HG03565 (cell line): ENCODE measurements around the gene PTTG1IP.
"Not testable (repeated sequence)": the region's sequence is repeated elsewhere in the genome, so short reads cannot be mapped to it uniquely, and the experiment has no call there.

Source experiments
- ATAC-seq: cut with Tn5 transposase; IDR thresholded peaks from one replicate; pipeline ENCODE4 v1.9.1; 2021; ENCODE audit warnings: mild to moderate bottlenecking, moderate library complexity; ENCODE audit not compliant: unreplicated experiment

PTTG1IP gene

DNA sequence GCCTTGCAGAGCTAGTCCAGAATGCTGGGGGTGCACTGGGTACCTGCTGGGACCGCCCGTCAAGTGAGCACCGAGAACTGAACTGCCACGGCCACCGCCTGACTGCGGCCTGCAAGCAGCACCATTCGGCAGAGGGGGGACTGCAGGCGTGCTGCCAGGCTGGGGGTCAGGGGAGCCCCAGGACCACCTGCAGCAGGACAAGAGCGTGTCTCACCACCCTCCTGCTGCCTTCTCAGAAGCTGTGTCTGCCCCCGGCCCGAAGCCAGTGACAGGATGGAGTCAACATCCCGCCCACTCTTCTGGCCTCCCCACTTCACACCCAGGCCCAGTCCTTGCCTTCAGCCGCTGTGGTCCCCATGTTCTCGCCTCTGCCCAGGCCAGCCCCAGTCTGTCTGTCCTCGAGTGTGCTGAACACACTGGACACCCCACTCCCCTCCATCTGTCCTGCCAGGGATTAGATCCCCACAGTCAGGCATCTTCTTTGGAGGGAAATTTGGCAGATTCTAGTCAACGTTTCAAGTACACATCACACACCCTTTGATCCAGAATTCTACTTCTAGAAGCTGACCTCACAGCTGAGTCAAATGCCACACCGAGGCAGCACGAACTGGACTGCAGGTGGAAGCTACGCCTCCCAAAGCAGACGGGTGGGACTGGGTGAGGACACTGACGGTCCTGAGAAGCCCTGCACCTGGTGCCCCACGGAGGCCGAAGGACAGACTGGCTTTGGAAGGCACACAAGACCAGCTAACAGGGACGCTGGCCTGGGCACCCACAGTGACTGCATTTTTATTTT, 26.0 kb downstream of the PTTG1IP start:
- ATAC-seq: no peak

DNA sequence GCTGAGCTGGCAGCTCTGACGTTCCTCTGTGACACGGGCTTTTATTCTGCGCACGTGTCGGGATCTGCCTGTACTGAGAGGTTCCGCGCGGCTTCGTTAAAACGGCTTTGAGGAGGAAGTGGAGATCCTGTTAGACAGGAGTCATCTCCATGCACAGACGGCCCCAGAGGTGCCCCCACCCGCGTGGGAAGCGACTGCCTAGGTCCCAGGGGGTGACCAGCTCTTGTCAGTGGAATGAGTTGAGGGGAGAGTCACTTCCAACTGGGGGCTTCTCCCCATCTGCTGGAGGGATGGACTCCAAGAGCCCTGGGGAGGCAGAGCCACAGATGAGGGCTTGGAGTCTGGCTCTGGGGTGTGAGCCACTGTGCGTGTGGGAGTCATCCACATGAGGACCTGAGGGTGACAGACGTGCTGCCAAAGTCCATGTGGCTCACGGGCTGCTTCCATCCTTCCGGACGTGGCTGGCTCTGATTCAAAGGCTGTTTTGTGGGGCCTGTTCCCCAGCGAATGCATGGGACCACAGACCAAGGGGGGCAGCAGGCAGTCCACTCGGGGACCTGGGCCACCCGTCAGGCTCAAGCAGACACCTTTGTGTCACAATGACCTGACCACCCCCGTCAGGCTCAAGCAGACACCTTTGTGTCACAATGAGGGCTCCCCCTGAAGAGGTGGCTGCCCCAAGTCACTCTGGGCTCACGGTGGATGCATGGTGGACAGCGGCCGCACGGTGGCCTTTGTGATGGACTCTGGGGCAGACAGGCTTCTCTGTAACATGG, 26.8 kb downstream of the PTTG1IP start:
- no peak for ATAC-seq

DNA sequence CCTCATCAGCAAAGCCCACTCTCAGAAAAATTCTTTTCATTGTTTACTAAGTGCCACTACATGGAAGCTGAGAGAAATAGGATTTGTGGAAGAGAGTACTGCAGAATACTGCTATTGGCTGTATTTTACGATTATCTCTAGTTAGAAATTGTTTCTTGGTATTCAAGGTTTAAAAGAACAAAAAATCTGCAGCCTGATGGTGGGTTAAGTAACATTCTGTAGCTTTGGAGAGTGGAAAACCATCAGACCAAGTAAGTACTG, 27.3 kb downstream of the PTTG1IP start:
- no peak for ATAC-seq

DNA sequence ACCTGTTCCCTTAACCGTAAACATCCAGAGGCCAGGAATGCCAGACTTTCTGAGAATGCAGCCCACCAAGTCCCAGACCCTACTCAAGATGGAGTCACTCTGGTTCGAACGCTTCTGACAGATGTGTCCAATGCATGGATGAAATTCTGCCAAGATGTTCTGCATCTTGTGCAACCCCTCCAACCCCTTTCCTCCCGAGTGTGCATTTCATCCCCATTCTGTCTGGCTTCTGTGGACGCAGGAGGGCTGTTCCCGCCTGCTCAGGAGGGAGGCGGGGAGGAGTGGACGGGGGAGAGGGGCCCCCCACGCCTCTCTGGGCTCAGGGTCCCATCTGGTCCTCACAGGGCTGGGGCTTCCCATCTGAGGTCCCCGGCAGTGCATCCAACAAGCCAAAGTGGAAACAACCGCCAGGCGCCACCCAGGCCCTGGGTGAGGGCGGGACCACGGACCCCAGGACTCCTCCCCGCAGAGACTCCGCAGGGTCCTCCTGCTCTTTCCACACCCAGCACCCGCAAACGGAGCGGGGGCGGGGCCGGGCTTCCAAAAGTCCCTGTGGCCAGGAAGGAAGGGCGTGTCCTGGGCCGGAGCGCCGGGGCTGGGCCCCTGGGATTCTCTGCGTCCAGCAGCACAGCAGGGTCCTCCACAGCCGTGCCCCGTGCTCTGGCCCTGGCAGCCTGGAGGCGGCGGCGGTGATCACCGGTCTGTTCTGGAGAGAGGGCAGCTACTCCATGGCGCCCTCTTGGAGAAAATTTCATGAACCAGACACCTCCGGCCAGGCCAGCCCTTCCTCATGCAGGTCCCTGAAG, 27.9 kb downstream of the PTTG1IP start:
- ATAC-seq: no peak

DNA sequence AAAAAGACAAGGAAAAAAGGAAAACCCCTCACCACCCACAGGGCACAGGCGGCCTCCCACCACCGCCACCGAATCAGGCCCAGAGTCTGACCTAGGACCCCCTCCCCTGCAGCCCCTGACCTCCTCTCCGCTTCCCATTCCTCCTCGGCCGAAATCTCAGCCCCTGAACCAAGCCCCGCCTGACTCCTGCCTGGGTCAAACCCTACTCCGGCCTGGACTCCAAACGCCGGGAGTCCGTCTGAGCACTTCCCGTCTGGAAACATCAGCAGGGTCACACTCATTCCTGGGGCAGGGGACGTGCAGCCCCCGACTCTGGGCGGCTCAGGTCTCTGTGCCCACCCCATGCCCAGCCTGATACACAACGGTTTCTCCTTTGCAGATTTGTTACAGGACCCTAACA, 29.2 kb downstream of the PTTG1IP start:
- no peak for ATAC-seq

DNA sequence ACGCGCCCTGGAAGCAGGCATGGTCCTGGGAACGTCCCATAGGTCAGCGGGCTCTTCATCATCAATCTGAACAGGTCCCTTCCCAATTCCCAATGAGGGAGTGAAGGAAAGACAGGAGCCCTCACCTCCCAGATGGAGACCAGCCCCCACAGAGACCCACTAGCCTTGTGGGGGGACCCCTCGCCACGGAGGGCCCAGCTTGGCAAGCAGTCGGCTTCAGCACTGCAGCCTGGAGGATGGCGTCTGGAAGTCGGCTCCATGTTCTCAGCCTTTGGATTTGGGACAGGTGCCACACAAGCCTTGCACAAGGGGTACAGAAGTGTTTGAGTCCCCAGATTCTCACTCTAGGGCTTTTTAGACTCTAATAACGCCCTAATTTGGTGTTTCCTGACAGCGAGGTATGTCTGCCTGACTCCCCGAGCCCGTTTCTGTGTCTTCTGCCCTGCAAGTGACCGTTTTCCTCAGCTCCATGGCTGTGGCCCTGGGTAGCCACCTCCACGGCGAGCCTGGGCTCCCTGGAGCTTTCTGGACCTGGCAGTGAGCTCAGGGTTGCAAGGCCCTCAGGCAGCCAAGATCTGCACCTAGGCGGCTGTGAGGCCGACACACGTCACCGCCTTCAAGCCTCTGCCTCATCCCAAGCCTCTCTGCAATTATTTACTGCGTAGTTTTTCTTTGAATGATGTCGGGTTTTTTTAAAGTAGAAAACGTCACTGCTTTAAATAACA, 30.6 kb downstream of the PTTG1IP start:
- ATAC-seq: no peak

DNA sequence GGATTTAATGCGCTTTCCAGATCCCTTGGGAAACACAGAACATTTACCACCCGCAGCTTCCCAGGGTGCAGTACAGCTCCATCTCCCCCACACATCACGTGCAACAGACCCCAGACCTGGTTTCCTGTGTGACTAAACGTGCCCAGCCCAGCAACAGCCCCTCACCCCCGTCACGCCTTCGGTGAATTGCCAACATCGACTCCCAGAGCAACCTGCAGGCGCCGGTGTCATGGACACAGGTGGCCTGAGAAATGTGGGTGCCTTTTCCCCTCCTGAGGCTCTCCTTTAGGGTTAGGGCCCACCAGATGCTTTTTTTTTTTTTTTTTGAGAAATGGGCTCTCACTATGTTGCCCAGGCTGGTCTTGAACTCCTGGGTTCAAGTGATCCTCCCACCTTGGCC, 31.4 kb downstream of the PTTG1IP start:
- no peak for ATAC-seq

DNA sequence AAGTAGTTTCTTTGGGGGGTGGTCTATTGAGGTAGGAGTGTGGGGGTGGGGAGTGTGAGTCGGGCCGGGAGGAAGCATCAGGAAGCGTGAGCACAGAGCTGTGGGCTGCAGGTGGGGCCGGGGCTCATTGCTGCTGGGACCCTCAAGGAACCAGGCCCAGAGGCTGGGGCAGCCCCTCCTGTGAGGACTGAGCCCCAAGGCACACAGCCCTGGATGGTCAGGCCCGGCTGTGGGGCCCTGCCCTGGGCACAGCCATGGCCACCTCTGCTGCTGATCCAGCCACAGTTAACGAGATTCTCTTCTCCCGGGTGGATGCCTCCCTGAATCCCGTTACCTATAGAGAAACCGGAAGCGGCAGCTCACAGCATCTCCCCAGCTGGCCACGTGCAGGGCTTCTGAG, 32.7 kb downstream of the PTTG1IP start:
- ATAC-seq: no peak

DNA sequence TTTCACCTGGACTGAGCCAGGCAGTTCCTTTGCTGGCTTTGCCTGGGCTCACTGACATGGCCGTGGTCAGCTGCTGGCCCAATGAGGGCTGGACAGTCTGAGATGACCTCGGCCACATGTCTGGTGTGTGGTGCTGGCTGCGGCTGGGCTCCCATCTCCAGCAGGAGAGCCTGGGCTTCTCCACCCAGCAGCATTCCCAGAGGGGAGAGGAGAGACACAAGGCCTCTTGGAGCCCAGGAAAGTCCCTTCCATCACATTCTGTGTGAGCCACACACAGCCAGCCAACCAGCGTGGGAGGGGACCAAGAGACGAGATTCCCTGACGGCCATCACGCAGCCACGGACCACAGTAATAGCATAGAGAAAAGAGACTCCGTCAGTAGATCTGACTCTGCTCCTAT, 34.5 kb downstream of the PTTG1IP start:
- ATAC-seq: no peak

DNA sequence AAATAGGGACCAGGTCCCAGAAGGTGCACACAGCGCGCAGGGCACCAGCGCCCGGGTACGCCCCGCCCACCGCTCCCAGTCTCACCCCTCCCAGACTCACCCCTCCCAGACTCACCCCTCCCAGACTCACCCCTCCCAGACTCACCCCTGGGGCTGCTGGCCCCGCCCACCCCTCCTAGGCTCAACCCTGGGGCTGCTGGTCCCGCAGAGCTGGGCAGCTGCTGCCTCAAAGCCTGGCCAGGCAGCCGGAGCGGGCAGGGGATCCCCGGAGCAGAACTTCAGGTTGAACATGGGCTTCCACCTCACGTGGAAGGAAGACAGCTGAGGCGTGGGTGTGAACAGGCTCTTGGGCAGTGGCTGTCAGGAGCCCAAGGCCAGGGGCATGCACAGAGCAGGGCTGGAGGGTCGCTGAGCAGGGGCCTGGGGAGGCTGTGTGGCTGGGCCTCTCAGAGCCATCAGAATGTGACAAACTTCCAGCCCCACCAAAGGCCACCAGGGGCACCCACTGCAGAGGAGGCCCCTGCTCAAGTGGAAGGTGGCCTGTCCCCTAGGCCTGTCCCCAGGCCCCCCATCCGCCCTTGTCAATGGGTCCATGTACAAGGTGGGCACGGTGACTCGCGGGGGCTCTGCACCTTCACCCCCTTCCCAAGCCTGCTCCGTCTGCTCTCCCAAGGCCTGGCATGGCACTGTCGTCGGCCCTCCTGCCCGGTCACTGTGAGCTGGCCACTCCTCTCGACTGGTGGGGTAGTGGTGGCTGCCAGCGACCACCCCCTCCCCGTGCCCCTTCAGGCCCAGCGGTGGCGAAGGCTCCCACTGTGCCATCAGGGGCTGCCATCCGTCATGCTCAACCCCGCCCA, 35.2 kb downstream of the PTTG1IP start:
- ATAC-seq: no peak

DNA sequence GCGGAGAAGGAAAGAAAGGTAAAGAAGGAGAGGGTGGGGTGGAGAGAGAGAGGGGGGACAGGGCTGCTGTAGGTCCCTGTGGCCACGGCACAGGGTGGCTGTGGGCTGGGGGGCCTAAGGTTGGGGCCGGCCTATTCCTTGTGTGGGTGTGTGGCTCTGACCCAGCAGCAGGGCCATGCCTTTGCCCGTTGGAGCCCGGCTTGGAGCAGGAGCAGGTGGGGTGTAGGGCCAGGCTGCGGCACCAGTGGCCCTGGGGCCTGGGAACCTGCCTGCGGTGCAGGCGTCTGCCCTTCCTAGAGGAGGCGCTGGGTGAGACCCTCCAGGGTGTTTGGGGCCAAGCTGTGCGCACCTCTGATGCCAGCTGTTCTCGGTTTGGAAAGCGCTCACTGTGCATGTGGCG, 36.0 kb downstream of the PTTG1IP start:
- no peak for ATAC-seq

DNA sequence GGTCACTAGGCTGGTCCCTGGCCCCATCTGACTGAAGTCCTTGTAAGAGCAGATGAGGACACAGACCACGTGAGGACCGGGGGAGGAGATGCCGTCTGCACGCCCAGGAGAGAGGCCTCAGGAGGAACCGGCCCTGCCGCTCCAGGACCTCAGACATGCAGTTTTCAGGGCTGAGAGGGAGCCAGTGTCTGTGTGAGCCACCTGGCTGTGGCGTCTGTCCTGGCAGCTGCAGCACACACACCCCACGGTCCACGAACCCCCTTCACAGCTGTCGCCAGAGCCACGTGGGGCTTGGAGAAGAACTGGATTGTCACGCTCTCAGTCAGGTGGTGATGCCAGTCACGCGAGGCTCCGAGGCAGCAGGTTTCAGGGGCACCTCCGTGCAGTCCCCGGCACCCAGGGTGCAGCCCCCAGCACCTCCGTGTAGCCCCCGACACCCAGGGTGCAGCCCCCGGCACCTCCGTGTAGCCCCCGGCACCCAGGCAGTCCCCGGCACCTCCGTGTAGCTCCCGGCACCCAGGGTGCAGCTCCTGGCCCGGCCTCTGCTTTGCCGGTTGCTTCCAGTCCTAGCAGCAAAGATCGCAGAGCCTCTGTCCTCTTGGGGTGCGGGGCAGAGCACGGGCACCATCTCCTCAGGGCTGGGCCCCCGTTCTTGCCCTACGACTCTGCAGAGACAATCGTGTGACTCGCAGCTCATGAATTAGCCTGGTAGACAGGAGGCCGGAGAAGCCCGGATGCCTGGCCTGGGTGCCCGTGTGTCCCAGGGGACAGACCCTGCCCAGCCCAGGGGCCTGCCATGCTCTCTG, 36.6 kb downstream of the PTTG1IP start:
- ATAC-seq: no peak

DNA sequence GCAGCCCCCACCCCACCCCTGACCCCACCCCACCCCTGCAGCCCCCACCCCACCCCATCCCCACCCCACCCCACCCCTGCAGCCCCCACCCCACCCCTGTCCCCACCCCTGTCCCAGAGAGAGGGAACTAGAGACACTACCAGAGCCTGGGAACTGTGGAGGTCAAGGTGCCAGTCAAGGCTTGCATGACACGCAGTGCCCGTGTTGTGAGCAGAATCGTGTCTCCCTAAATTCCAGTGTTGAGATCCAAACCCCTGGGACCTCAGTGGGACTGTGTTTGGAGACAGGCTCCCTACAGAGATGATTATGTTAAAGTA, 37.2 kb downstream of the PTTG1IP start:
- ATAC-seq: no peak

DNA sequence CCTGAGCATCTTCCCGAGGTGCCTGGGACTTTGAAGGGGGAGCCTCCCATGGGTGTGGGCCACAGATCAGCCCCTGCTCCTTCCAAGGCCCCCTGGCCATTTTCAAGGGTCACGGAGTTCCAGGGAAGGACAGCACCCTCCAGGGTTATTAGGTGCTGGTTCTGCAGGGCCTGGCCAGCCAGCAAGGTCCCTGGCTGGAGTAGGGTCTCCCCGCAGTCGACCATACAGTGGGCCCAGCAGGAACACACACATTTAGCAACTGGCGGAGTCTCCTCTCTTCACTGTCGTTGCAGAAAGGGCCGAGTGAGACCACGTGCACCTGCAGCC, 37.9 kb downstream of the PTTG1IP start:
- no peak for ATAC-seq

DNA sequence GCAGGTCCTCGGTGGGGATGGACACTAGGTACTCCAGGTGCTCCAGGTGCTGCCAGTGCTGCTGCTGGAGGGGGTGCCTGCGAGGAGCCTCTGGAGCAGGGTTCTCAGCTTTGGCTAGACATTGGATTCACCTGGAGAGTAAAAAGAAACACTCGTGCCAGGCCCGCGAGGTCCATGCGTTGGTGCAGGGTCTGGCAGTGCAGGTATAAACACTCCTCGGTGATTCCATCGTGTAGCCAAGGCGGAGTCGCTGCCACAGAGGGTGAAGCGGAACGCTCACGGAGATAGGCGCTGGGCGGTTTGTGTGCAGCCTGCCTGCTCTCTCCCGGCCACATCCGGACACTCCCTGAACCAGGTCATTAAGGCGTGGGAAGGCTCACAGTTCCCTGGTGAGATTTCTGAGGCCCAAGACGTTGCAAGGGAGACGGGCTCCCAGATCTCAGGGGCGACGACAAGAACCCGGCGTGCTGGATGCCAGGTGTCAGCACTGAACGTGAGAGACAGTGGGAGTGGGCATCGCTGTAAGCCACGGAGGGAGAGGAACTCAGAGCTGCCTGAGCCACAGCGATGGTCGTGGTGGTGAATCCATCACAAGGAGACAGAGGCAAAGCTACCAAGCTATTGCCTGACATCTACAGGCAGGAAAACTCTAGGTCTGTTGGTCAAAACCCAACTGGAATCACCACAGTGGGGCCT, 38.4 kb downstream of the PTTG1IP start:
- no peak for ATAC-seq

DNA sequence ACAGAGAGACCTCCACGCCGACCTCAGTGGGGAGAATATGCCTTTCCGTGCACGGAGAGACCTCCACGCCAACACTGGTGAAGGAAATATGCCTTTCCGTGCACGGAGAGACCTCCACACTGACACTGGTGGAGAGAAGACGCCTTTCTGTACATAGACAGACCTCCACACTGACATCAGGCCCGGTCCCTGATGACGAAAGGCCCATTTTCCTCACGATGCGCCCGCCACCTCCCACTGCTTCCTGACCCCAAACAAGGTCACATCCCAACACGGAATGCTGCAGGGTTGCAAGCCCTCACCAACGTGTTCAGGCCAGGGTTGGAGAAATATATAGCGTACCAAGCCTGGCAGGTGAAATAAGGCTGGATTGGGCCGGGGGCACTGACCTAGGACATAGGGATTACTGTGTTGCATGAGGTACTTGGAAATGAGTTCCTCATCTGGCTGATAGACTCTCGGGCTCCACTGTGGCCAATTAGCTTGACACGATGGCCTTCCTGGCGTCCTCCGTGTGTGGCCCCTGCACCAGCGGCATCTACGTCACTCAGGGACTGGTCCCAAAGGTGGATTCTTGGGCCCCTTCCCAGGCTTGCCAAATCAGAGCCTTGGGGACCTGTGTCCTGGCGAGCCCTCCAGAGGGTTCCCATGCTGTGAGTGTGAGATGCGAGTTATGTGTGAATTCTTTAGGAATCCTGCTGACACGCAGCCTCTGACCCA, 39.1 kb downstream of the PTTG1IP start:
- ATAC-seq: no peak

DNA sequence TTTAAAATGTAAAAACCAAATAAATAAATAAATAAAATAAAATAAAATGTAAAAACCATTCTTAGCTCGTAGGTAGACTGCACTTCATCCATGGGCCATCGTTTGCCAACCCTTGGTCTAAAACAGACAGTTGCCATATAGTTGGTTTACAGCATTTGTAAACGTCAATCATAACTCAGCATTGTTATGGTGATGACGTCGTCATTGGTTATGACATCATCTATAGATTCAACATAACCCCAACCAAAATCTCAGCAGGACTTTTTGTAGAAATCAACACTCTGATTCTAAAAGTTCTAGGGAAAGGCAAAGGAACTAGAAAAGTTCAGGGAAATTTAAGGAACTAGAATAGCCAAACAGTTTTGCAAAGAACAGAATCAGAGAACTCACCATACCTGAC, 39.8 kb downstream of the PTTG1IP start:
- ATAC-seq: no peak

DNA sequence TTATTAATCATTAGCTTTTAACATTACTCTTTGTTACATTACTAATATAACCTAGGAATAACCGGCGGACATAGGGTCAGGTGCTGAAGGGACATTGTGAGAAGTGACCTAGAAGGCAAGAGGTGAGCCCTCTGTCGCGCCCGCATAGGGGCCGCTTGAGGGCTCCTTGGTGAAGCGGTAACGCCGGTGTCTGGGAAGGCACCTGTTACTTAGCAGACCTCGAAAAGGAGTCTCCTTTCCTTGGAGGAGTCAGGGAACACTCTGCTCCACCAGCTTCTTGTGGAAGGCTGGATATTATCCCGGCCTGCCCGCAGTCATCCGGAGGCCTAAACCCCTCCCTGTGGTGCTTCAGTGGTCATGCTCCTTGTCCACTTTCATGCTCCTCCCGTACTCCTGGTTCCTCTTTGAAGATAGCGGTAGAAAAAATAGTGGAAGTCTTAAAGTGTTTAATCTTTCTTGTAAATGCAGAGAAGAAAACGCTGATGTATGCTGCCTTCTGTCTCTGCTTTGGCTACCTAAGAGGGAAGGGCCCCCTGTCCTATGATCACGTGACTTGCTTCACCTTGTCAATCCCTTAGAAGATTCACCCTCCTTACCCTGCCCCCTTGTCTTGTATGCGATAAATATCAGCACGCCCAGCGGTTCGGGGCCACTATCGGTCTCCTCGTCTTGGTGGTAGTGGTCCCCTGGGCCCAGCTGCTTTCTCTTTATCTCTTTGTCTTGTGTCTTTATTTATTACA, 40.8 kb downstream of the PTTG1IP start:
- ATAC-seq: not testable (repeated sequence)
